Activated naive CD4-positive, alpha-beta T cell treated with anti-CD3 and anti-CD28 coated beads, Interleukin-2, amount 10 ng/mL, durations not matched to agents 7 days and 5 days (primary cell): ENCODE measurements around the gene ENOSF1.
"Not testable (repeated sequence)": the region's sequence is repeated elsewhere in the genome, so short reads cannot be mapped to it uniquely, and the experiment has no call there.

Experiments used
- CTCF ChIA-PET: fragments of 350-600 bp; sonication (Branson Sonifier 250); formaldehyde crosslinking; loops from one replicate; lab custom pipeline; 2021; ENCODE audit warnings: antibody characterized with exemption; lab: Charles Lee
- DNase-seq: peaks from one replicate; pipeline ENCODE4 v3.0.0-alpha.2; 2020
- H3K27ac Mint-ChIP-seq: one replicate; pipeline ENCODE4 v1.8.0; 2021; ENCODE audit warnings: mild to moderate bottlenecking, moderate library complexity, mixed read lengths
- H3K27me3 Mint-ChIP-seq: one replicate; pipeline ENCODE4 v1.8.0; 2021; ENCODE audit warnings: mild to moderate bottlenecking, mixed read lengths
- H3K36me3 Mint-ChIP-seq: one replicate; pipeline ENCODE4 v1.8.0; 2021; ENCODE audit warnings: mixed read lengths
- H3K4me1 Mint-ChIP-seq: one replicate; pipeline ENCODE4 v1.8.0; 2021; ENCODE audit warnings: mixed read lengths
- H3K4me3 Mint-ChIP-seq: one replicate; pipeline ENCODE4 v1.8.0; 2021; ENCODE audit warnings: mild to moderate bottlenecking, moderate library complexity, mixed read lengths
- H3K9me3 Mint-ChIP-seq: one replicate; pipeline ENCODE4 v1.8.0; 2021; ENCODE audit warnings: mixed read lengths

ENOSF1 gene

GRCh38 chr18:692824-693223 lies 19.6 kb downstream of the ENOSF1 start:
- H3K9me3 Mint-ChIP-seq, result no peaks in the 10 kb centered on the region

GRCh38 chr18:688323-688722 lies 24.1 kb downstream of the ENOSF1 start:
- Mint-ChIP-seq H3K9me3 (no peaks in the 10 kb centered on the region), H3K27me3 (no peaks in the 10 kb centered on the region), H3K36me3 (peaks cover 32% of the 10 kb centered on the region), H3K27ac (peak overlapping the region; percentile 42), H3K4me1 (peaks cover 11% of the 10 kb centered on the region), H3K4me3 (no peak overlapping the region)
- CTCF ChIA-PET, result interaction anchor here (1.1 kb wide), 1 partner anchor 63 kb away, joined by 3 read pairs; no protein-coding TSS in a partner anchor
- DNase-seq, result no peak

More at GRCh38 chr18:692824-693223, 19.6 kb downstream of the ENOSF1 start:
- Mint-ChIP-seq H3K27ac (no peak overlapping the region), H3K4me1 (peaks cover 11% of the 10 kb centered on the region), H3K4me3 (no peak overlapping the region), H3K27me3 (no peaks in the 10 kb centered on the region), H3K36me3 (peaks cover 29% of the 10 kb centered on the region)
- CTCF ChIA-PET, result no interaction called here
- DNase-seq, result no peak

- peaks cover 40% of the 10 kb centered on the region for H3K36me3 Mint-ChIP-seq
Observed at GRCh38 chr18:686339-687111, 25.9 kb downstream of the ENOSF1 start.

GRCh38 chr18:685438-685837 lies 27.0 kb downstream of the ENOSF1 start:
- CTCF ChIA-PET, result interaction anchor here (0.9 to 2.2 kb wide), 2 partner anchors 27 to 145 kb away, joined by 3 to 5 read pairs; no protein-coding TSS in a partner anchor
- DNase-seq, result no peak
- H3K4me1 Mint-ChIP-seq, result peaks cover 27% of the 10 kb centered on the region
- H3K36me3 Mint-ChIP-seq, result peaks cover 42% of the 10 kb centered on the region
- no peak overlapping the region for H3K4me3 Mint-ChIP-seq
- H3K27me3 Mint-ChIP-seq, result no peaks in the 10 kb centered on the region
- H3K27ac Mint-ChIP-seq, result no peak overlapping the region
- no peaks in the 10 kb centered on the region for H3K9me3 Mint-ChIP-seq

More at GRCh38 chr18:686339-687111, 25.9 kb downstream of the ENOSF1 start:
- no peaks in the 10 kb centered on the region for H3K27me3 Mint-ChIP-seq
- CTCF ChIA-PET, result interaction anchor here (0.8 to 2.2 kb wide), 2 partner anchors 14 to 144 kb away, joined by 4 to 5 read pairs; no protein-coding TSS in a partner anchor
- H3K4me1 Mint-ChIP-seq, result peaks cover 20% of the 10 kb centered on the region
- DNase-seq, result no peak
- no peaks in the 10 kb centered on the region for H3K9me3 Mint-ChIP-seq
- H3K27ac Mint-ChIP-seq, result no peak overlapping the region
- no peak overlapping the region for H3K4me3 Mint-ChIP-seq

- Mint-ChIP-seq H3K27me3 (no peaks in the 10 kb centered on the region), H3K4me1 (peaks cover 30% of the 10 kb centered on the region), H3K27ac (peak overlapping the region; percentile 90), H3K9me3 (no peaks in the 10 kb centered on the region), H3K4me3 (no peak overlapping the region), H3K36me3 (peaks cover 53% of the 10 kb centered on the region)
- DNase-seq, result no peak
- CTCF ChIA-PET, result interaction anchor here (0.7 to 1.1 kb wide), 2 partner anchors 26 to 131 kb away, joined by 3 read pairs; partner anchors contain the start of gene TYMS
Observed at GRCh38 chr18:683531-683930, 28.9 kb downstream of the ENOSF1 start.

GRCh38 chr18:682833-683232 lies 29.6 kb downstream of the ENOSF1 start:
- DNase-seq, result no peak
- H3K36me3 Mint-ChIP-seq, result peaks cover 54% of the 10 kb centered on the region
- no peak overlapping the region for H3K4me3 Mint-ChIP-seq
- H3K9me3 Mint-ChIP-seq, result no peaks in the 10 kb centered on the region
- peaks cover 30% of the 10 kb centered on the region for H3K4me1 Mint-ChIP-seq
- CTCF ChIA-PET, result interaction anchor here (0.7 to 2.2 kb wide), 4 partner anchors 24 to 132 kb away, joined by 3 to 11 read pairs (median 3); partner anchors contain the start of gene TYMS
- no peaks in the 10 kb centered on the region for H3K27me3 Mint-ChIP-seq
- H3K27ac Mint-ChIP-seq, result peak overlapping the region; percentile 90

- CTCF ChIA-PET, result interaction anchor here (0.7 to 2.2 kb wide), 3 partner anchors 25 to 28 kb away, joined by 3 to 11 read pairs (median 3); partner anchors contain the start of gene TYMS
- not testable (repeated sequence) for H3K9me3 Mint-ChIP-seq, H3K4me3 Mint-ChIP-seq, H3K27me3 Mint-ChIP-seq, DNase-seq
- peak overlapping the region; percentile 90 for H3K27ac Mint-ChIP-seq
- H3K4me1 Mint-ChIP-seq, result peaks cover 30% of the 10 kb centered on the region
- H3K36me3 Mint-ChIP-seq, result peaks cover 55% of the 10 kb centered on the region
Observed at GRCh38 chr18:682416-682815, 30.0 kb downstream of the ENOSF1 start.

- H3K9me3 Mint-ChIP-seq, result no peaks in the 10 kb centered on the region
- no peaks in the 10 kb centered on the region for H3K27me3 Mint-ChIP-seq
- peaks cover 30% of the 10 kb centered on the region for H3K4me1 Mint-ChIP-seq
- H3K36me3 Mint-ChIP-seq, result peaks cover 53% of the 10 kb centered on the region
- CTCF ChIA-PET, result interaction anchor here (2.2 kb wide), 1 partner anchor 28 kb away, joined by 11 read pairs; no protein-coding TSS in a partner anchor
- H3K4me3 Mint-ChIP-seq, result no peak overlapping the region
- DNase-seq, result peak; percentile 81
- H3K27ac Mint-ChIP-seq, result peak overlapping the region; percentile 90
Observed at GRCh38 chr18:681985-682384, 30.4 kb downstream of the ENOSF1 start.

- Mint-ChIP-seq H3K4me3 (no peak overlapping the region), H3K4me1 (peaks cover 30% of the 10 kb centered on the region), H3K27ac (peak overlapping the region; percentile 70), H3K27me3 (no peaks in the 10 kb centered on the region), H3K36me3 (peaks cover 59% of the 10 kb centered on the region), H3K9me3 (no peaks in the 10 kb centered on the region)
- DNase-seq, result no peak
- CTCF ChIA-PET, result no interaction called here
Observed at GRCh38 chr18:680392-680791, 32.0 kb downstream of the ENOSF1 start.

GRCh38 chr18:679516-679915 lies 32.9 kb downstream of the ENOSF1 start:
- H3K27me3 Mint-ChIP-seq, result no peaks in the 10 kb centered on the region
- H3K9me3 Mint-ChIP-seq, result no peaks in the 10 kb centered on the region
- peaks cover 58% of the 10 kb centered on the region for H3K36me3 Mint-ChIP-seq
- no peak overlapping the region for H3K4me3 Mint-ChIP-seq
- no peak overlapping the region for H3K27ac Mint-ChIP-seq
- CTCF ChIA-PET, result no interaction called here
- H3K4me1 Mint-ChIP-seq, result peaks cover 30% of the 10 kb centered on the region
- DNase-seq, result no peak

- Mint-ChIP-seq H3K4me3 (no peak overlapping the region), H3K27me3 (no peaks in the 10 kb centered on the region), H3K36me3 (peaks cover 59% of the 10 kb centered on the region), H3K27ac (no peak overlapping the region), H3K9me3 (no peaks in the 10 kb centered on the region), H3K4me1 (peaks cover 28% of the 10 kb centered on the region)
- CTCF ChIA-PET, result no interaction called here
- DNase-seq, result no peak
Observed at GRCh38 chr18:678482-679182, 33.8 kb downstream of the ENOSF1 start.

GRCh38 chr18:677951-678381 lies 34.5 kb downstream of the ENOSF1 start:
- Mint-ChIP-seq H3K27me3 (no peaks in the 10 kb centered on the region), H3K36me3 (peaks cover 56% of the 10 kb centered on the region), H3K4me1 (peaks cover 23% of the 10 kb centered on the region), H3K4me3 (no peak overlapping the region), H3K27ac (no peak overlapping the region), H3K9me3 (no peaks in the 10 kb centered on the region)
- CTCF ChIA-PET, result no interaction called here
- no peak for DNase-seq

- H3K36me3 Mint-ChIP-seq, result peaks cover 59% of the 10 kb centered on the region
- peak overlapping the region; percentile 69 for H3K27ac Mint-ChIP-seq
- DNase-seq, result no peak
Observed at GRCh38 chr18:677145-677544, 35.3 kb downstream of the ENOSF1 start.

GRCh38 chr18:676736-677135 lies 35.7 kb downstream of the ENOSF1 start:
- Mint-ChIP-seq H3K4me1 (peaks cover 12% of the 10 kb centered on the region), H3K27ac (no peak overlapping the region), H3K36me3 (peaks cover 56% of the 10 kb centered on the region), H3K4me3 (no peak overlapping the region), H3K27me3 (no peaks in the 10 kb centered on the region), H3K9me3 (no peaks in the 10 kb centered on the region)
- CTCF ChIA-PET, result no interaction called here
- no peak for DNase-seq

More at GRCh38 chr18:677145-677544, 35.3 kb downstream of the ENOSF1 start:
- Mint-ChIP-seq H3K27me3 (no peaks in the 10 kb centered on the region), H3K9me3 (no peaks in the 10 kb centered on the region), H3K4me1 (peaks cover 16% of the 10 kb centered on the region), H3K4me3 (no peak overlapping the region)
- CTCF ChIA-PET, result no interaction called here
